Chondrocyte (in vitro differentiated cells): ENCODE results near the gene PUSL1. TPM values are rescaled to one million over a fixed set of nuclear protein-coding genes. Genes with fewer than 3 reads are reported as not detected.

Experiments used
- DNase-seq: peaks from one replicate; pipeline ENCODE4 v3.0.0; 2021; ENCODE audit warnings: mixed read lengths, low spot score
- H3K27ac Mint-ChIP-seq: one replicate; pipeline ENCODE4 v1.8.0; 2021; ENCODE audit warnings: mild to moderate bottlenecking, moderate library complexity, mixed read lengths; ENCODE audit not compliant: unreplicated experiment
- H3K27me3 Mint-ChIP-seq: 2 replicates; pipeline ENCODE4 v1.8.0; 2021; ENCODE audit warnings: low read depth, mixed read lengths
- H3K36me3 Mint-ChIP-seq: 2 replicates; pipeline ENCODE4 v1.8.0; 2021; ENCODE audit warnings: low read depth, mixed read lengths
- H3K4me1 Mint-ChIP-seq: 2 replicates; pipeline ENCODE4 v1.8.0; 2021; ENCODE audit warnings: low read depth, mild to moderate bottlenecking, mixed read lengths
- H3K4me3 Mint-ChIP-seq: one replicate; pipeline ENCODE4 v1.8.0; 2021; ENCODE audit warnings: mild to moderate bottlenecking, moderate library complexity, mixed read lengths; ENCODE audit not compliant: unreplicated experiment
- H3K9me3 Mint-ChIP-seq: 2 replicates; pipeline ENCODE4 v1.8.0; 2021; ENCODE audit warnings: low read depth, mixed read lengths
- total RNA-seq: library from RNA; stranded (reverse); gene quantifications from 3 replicates; pipeline ENCODE4 v1.2.1, GENCODE V29; 2021
- TF ChIP-seq, protein P1 (sequence below): fragments of 200-600 bp; sonication (generic); IDR thresholded peaks from 2 replicates; pipeline ENCODE4 v1.5.0; 2021; ENCODE audit warnings: antibody characterized with exemption, mild to moderate bottlenecking, moderate library complexity

The PUSL1 gene
- total RNA-seq, 1 donor from 2014 or later = 21.6 TPM

DNA sequence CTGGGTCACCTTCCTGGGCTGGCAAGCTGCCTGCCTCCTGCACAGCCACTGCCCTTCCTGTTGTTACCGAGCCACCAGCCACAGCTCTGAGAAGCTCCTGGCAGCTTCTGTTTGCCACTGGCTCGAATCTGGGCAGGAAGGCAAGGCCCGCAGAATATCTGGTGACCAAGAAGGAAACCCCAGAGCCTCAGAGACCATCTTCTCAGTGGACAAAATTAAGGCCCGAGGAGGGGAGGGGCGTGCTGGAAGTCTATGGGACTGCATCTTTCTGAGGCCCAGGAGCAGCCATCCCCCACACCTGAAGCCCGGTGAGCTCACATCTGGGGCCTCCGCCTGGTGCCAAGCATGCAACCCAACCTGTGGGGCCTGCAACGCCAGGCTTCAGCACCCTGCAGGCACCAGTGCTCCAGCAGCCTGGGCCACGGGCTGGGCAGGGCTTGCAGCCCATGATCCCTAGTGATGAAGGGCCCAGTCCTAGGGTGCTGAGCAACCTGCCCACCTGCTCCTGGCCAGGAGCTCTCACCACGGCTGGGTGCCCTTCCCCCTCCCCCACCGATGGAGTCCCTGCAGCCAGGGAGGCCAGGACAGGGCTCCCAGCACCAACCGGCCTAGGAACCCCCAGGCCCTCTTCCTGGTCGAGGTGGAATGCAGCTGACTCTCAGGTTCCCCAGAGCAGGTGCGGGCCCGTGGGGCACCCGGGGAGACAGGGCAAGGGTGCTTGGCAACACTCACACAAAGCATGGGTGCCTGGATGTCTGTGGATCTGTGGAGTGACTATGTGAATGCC lies 17.1 kb downstream of the PUSL1 start:
- no peaks in the 10 kb centered on the region for H3K27me3 Mint-ChIP-seq
- no peak for DNase-seq

DNA sequence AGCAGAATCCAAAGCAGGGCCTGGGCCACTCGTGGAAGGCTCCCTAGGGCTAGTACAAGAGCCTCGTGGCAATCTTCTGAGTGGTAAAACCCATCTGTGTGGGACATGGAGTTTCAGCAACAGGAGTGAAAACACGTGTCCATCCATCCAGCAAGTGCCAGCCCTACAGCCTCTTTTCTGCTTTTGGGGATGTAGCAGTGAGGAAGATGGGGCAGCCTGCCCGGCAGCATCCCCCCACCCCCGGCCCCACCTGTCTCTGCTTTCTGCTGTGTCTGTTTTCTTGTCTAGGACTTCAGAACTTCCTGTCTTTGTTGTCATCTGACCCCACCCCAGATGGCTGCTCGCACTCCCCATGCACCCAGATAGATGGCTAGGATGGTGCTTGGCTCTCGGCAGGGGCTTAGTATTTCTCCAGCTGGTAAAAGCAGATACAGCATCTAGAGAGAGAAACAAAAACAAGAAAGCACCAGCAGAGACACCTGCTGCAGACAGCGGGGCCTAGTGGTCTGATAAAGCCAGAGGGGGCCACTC lies 17.7 kb downstream of the PUSL1 start:
- Mint-ChIP-seq H3K27ac (no peak overlapping the region), H3K27me3 (no peaks in the 10 kb centered on the region), H3K9me3 (no peaks in the 10 kb centered on the region), H3K4me1 (peaks cover 38% of the 10 kb centered on the region), H3K36me3 (no peaks in the 10 kb centered on the region), H3K4me3 (peak overlapping the region; percentile 44)
- DNase-seq = no peak
- TF ChIP-seq, protein P1, sequence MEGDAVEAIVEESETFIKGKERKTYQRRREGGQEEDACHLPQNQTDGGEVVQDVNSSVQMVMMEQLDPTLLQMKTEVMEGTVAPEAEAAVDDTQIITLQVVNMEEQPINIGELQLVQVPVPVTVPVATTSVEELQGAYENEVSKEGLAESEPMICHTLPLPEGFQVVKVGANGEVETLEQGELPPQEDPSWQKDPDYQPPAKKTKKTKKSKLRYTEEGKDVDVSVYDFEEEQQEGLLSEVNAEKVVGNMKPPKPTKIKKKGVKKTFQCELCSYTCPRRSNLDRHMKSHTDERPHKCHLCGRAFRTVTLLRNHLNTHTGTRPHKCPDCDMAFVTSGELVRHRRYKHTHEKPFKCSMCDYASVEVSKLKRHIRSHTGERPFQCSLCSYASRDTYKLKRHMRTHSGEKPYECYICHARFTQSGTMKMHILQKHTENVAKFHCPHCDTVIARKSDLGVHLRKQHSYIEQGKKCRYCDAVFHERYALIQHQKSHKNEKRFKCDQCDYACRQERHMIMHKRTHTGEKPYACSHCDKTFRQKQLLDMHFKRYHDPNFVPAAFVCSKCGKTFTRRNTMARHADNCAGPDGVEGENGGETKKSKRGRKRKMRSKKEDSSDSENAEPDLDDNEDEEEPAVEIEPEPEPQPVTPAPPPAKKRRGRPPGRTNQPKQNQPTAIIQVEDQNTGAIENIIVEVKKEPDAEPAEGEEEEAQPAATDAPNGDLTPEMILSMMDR = no peak

More for the DNA sequence above, 17.1 kb downstream of the PUSL1 start:
- H3K27ac Mint-ChIP-seq = peak overlapping the region; percentile 54
- H3K9me3 Mint-ChIP-seq = no peaks in the 10 kb centered on the region
- no peaks in the 10 kb centered on the region for H3K36me3 Mint-ChIP-seq
- peaks cover 37% of the 10 kb centered on the region for H3K4me1 Mint-ChIP-seq
- TF ChIP-seq, protein P1 = no peak
- H3K4me3 Mint-ChIP-seq = peak overlapping the region; percentile 72

DNA sequence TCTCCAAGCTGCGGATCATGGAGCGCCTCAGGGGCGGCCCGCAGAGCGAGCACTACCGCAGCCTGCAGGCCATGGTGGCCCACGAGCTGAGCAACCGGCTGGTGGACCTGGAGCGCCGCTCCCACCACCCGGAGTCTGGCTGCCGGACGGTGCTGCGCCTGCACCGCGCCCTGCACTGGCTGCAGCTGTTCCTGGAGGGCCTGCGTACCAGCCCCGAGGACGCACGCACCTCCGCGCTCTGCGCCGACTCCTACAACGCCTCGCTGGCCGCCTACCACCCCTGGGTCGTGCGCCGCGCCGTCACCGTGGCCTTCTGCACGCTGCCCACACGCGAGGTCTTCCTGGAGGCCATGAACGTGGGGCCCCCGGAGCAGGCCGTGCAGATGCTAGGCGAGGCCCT lies 18.9 kb downstream of the PUSL1 start:
- Mint-ChIP-seq H3K9me3 (no peaks in the 10 kb centered on the region), H3K27me3 (no peaks in the 10 kb centered on the region), H3K27ac (no peak overlapping the region), H3K4me3 (no peak overlapping the region), H3K36me3 (no peaks in the 10 kb centered on the region), H3K4me1 (peaks cover 31% of the 10 kb centered on the region)
- TF ChIP-seq, protein P1 = no peak
- DNase-seq = no peak

DNA sequence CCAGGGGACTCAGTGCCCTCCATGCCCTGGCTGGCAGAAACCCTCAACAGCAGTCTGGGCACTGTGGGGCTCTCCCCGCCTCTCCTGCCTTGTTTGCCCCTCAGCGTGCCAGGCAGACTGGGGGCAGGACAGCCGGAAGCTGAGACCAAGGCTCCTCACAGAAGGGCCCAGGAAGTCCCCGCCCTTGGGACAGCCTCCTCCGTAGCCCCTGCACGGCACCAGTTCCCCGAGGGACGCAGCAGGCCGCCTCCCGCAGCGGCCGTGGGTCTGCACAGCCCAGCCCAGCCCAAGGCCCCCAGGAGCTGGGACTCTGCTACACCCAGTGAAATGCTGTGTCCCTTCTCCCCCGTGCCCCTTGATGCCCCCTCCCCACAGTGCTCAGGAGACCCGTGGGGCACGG lies 19.9 kb downstream of the PUSL1 start:
- Mint-ChIP-seq H3K4me3 (no peak overlapping the region), H3K27me3 (no peaks in the 10 kb centered on the region), H3K36me3 (no peaks in the 10 kb centered on the region), H3K27ac (no peak overlapping the region), H3K4me1 (peaks cover 26% of the 10 kb centered on the region), H3K9me3 (no peaks in the 10 kb centered on the region)
- TF ChIP-seq, protein P1 = no peak
- no peak for DNase-seq

DNA sequence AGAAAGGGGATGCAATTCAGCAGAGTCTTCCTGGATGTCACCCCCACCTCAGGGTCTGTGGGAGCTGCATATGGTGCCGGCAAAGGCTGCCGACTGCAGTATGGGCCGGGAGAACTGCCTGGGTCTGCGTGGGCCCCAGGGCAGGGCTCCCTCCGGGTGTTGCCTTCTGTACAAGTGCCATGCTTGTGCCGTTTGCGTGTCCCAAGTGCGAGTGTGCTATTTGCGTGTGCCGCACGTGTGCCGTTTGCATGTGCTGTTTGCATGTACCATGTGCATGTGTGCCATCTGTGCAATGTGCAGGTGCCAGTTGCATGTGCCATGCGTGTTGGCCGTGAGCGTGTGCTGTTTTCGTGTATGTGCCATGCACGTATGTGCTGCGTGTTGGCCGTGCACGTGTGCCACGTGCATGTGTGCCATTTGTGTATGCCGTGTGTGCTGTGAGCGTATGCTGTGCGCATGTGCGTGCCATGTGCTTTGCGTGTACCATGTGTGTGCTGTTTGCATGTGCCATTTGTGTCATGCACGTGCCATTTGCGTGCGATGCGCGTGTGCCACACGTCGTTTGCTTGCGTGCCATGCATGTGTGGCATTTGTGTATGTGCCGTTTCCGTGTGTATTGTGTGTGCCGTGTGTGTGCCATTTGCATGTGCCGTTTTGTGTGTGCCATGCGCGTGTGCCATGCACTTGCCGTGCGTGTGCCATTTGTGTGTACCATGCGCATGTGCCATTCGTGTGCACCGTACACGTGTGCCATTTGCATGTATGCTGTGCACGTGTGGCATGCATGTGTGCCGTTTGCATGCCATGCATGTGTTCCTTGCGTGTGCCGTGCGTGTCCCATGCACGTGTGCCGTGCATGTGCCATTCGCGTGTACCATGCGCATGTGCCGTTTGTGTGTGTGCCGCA lies 21.2 kb downstream of the PUSL1 start:
- H3K9me3 Mint-ChIP-seq = no peaks in the 10 kb centered on the region
- DNase-seq = no peak
- H3K4me1 Mint-ChIP-seq = peaks cover 21% of the 10 kb centered on the region
- no peak overlapping the region for H3K27ac Mint-ChIP-seq
- no peak overlapping the region for H3K4me3 Mint-ChIP-seq
- TF ChIP-seq, protein P1 = no peak
- no peaks in the 10 kb centered on the region for H3K27me3 Mint-ChIP-seq
- no peaks in the 10 kb centered on the region for H3K36me3 Mint-ChIP-seq
